Osteoblast (primary cell): ENCODE measurements around the gene TCEA2. TPM values are rescaled to one million over a fixed set of nuclear protein-coding genes. Genes with fewer than 3 reads are reported as not detected.

Source experiments
- DNase-seq: peaks from one replicate; pipeline ENCODE4 v3.0.0; 2011; ENCODE audit warnings: low spot score, mixed read lengths; ENCODE audit not compliant: insufficient read length; ENCODE audit errors: missing footprints
- H2AFZ ChIP-seq: 2 replicates; pipeline ENCODE4 v1.6.0; 2011; ENCODE audit warnings: mild to moderate bottlenecking, low read length
- H3K27ac ChIP-seq: 2 replicates; pipeline ENCODE4 v1.5.1; 2011; ENCODE audit warnings: mild to moderate bottlenecking, low read depth, low read length, moderate library complexity
- H3K27me3 ChIP-seq: 2 replicates; pipeline ENCODE4 v1.6.0; 2012; ENCODE audit warnings: mild to moderate bottlenecking, control low read depth, inconsistent platforms, low read length, moderate library complexity; ENCODE audit not compliant: insufficient read depth
- H3K36me3 ChIP-seq: 2 replicates; pipeline ENCODE4 v1.5.1; 2011; ENCODE audit warnings: mild to moderate bottlenecking, low read length, control low read depth, moderate library complexity; ENCODE audit not compliant: insufficient read depth
- H3K4me1 ChIP-seq: 2 replicates; pipeline ENCODE4 v1.5.1; 2011; ENCODE audit warnings: mild to moderate bottlenecking, low read length, control low read depth, moderate library complexity; ENCODE audit not compliant: insufficient read depth
- H3K4me2 ChIP-seq: 2 replicates; pipeline ENCODE4 v1.6.0; 2011; ENCODE audit warnings: mild to moderate bottlenecking, low read length; ENCODE audit not compliant: insufficient read depth
- H3K4me3 ChIP-seq: fragments of 200-600 bp; sonication (generic); 3 replicates; pipeline ENCODE4 v1.5.1; 2012; ENCODE audit warnings: mild to moderate bottlenecking, low read length, inconsistent platforms; ENCODE audit not compliant: insufficient read depth
- H3K79me2 ChIP-seq: 2 replicates; pipeline ENCODE4 v1.6.0; 2012; ENCODE audit warnings: mild to moderate bottlenecking, low read length, control low read depth, inconsistent platforms; ENCODE audit not compliant: insufficient read depth
- H3K9me3 ChIP-seq: 2 replicates; pipeline ENCODE4 v1.5.1; 2011; ENCODE audit warnings: low read depth, low read length, control low read depth
- H4K20me1 ChIP-seq: 2 replicates; pipeline ENCODE4 v1.6.0; 2012; ENCODE audit warnings: mild to moderate bottlenecking, low read length, control low read depth; ENCODE audit not compliant: insufficient read depth
- CTCF ChIP-seq: IDR thresholded peaks from 2 replicates; pipeline ENCODE4 v1.5.1; 2011; ENCODE audit warnings: mild to moderate bottlenecking, low read depth, low read length, moderate library complexity; ENCODE audit errors: extremely low read depth
- total RNA-seq: library from RNA; depleted of rRNA; stranded (reverse); fragments of >200 nt; gene quantifications from 2 replicates; pipeline ENCODE4 v1.2.3, GENCODE V29; 2012

Gene TCEA2
- total RNA-seq, 1 donor = 31.5 TPM

- Histone ChIP-seq H3K36me3 (peaks cover 18% of the 10 kb centered on the region), H4K20me1 (peaks cover 13% of the 10 kb centered on the region)
- peak; percentile 88 for DNase-seq
These were observed 26.4 kb upstream of the TCEA2 start for GRCh38 chr20:64036346-64037198.

GRCh38 chr20:64037199-64037497 is 25.9 kb upstream of the TCEA2 start:
- no peaks in the 10 kb centered on the region for H3K79me2 ChIP-seq
- DNase-seq = no peak
- peaks cover 13% of the 10 kb centered on the region for H4K20me1 ChIP-seq
- no peak for TF ChIP-seq CTCF
- H3K27me3 ChIP-seq = peaks cover 45% of the 10 kb centered on the region
- peaks cover 12% of the 10 kb centered on the region for H3K36me3 ChIP-seq
- H3K9me3 ChIP-seq = no peaks in the 10 kb centered on the region
- no peak overlapping the region for H3K4me3 ChIP-seq
- no peak overlapping the region for H3K27ac ChIP-seq
- no peak overlapping the region for H2AFZ ChIP-seq
- no peak overlapping the region for H3K4me2 ChIP-seq
- H3K4me1 ChIP-seq = no peaks in the 10 kb centered on the region

More at GRCh38 chr20:64036346-64037198, 26.4 kb upstream of the TCEA2 start:
- H3K4me3 ChIP-seq = no peak overlapping the region
- no peak overlapping the region for H3K27ac ChIP-seq
- H3K27me3 ChIP-seq = peaks cover 39% of the 10 kb centered on the region
- H2AFZ ChIP-seq = no peak overlapping the region
- no peaks in the 10 kb centered on the region for H3K4me1 ChIP-seq
- TF ChIP-seq CTCF = no peak
- no peaks in the 10 kb centered on the region for H3K9me3 ChIP-seq
- no peak overlapping the region for H3K4me2 ChIP-seq
- no peaks in the 10 kb centered on the region for H3K79me2 ChIP-seq

- no peak for TF ChIP-seq CTCF
- H3K4me3 ChIP-seq = no peak overlapping the region
- no peaks in the 10 kb centered on the region for H3K4me1 ChIP-seq
- peaks cover 49% of the 10 kb centered on the region for H3K27me3 ChIP-seq
- no peak overlapping the region for H3K4me2 ChIP-seq
- H4K20me1 ChIP-seq = peaks cover 13% of the 10 kb centered on the region
- no peak overlapping the region for H2AFZ ChIP-seq
- H3K9me3 ChIP-seq = no peaks in the 10 kb centered on the region
- no peak overlapping the region for H3K27ac ChIP-seq
- no peaks in the 10 kb centered on the region for H3K79me2 ChIP-seq
- peak; percentile 91 for DNase-seq
- H3K36me3 ChIP-seq = peaks cover 7% of the 10 kb centered on the region
These were observed 25.3 kb upstream of the TCEA2 start for GRCh38 chr20:64037498-64038213.

GRCh38 chr20:64038224-64038564 is 24.8 kb upstream of the TCEA2 start:
- TF ChIP-seq CTCF = no peak
- no peaks in the 10 kb centered on the region for H3K9me3 ChIP-seq
- no peak overlapping the region for H3K4me2 ChIP-seq
- H4K20me1 ChIP-seq = peaks cover 13% of the 10 kb centered on the region
- no peak overlapping the region for H3K27ac ChIP-seq
- H2AFZ ChIP-seq = no peak overlapping the region
- no peaks in the 10 kb centered on the region for H3K4me1 ChIP-seq
- no peak overlapping the region for H3K4me3 ChIP-seq
- no peaks in the 10 kb centered on the region for H3K79me2 ChIP-seq
- DNase-seq = peak; percentile 80
- peaks cover 6% of the 10 kb centered on the region for H3K36me3 ChIP-seq
- H3K27me3 ChIP-seq = peaks cover 49% of the 10 kb centered on the region
